CD4-positive, alpha-beta T cell treated with Interleukin-17A for 4 hours (primary cell): ENCODE results near the gene DHRSX.
"Not testable (repeated sequence)": the region's sequence is repeated elsewhere in the genome, so short reads cannot be mapped to it uniquely, and the experiment has no call there.

ENCODE experiments used
- DNase-seq: peaks from one replicate; pipeline ENCODE4 v3.0.0-alpha.2; 2020; ENCODE audit warnings: mixed read lengths

DHRSX gene

DNA sequence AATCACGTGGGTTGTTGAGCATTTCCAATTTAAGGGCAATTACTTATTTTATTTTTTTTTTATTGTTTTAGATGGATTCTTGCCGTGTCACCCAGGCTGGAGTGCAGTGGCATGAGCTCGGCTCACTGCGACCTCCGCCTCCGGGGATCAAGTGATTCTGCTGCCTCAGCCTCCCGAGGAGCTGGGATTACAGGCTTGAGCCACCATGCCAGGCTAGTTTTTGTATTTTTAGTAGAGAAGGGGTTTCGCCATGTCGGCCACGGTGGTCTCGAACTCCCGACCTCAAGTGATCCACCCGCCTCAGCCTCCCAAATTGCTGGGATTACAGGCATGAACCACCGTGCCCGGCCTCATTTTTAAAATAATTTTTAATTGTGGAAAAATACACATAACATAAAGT lies 111.0 kb downstream of the DHRSX start:
- DNase-seq, result not testable (repeated sequence)

DNA sequence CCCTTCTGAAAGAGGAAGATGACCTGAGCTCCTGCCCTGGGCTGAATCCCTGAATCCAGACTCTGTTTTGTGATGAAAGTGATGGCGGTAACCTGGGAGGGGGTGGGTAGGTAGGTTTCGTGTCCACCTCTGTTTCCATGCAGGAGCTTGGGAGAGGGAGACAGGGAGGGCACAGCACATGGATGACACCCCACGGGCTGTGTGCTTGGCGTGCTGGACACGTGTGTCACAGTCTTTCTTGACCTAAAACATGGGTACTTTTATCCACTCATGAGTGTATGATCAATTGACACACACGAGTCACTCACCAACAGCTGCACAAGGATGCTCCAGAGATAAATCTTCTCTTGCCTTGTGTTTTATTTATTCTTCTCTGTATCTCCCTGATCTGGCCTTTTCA lies 111.5 kb downstream of the DHRSX start:
- DNase-seq, result no peak

DNA sequence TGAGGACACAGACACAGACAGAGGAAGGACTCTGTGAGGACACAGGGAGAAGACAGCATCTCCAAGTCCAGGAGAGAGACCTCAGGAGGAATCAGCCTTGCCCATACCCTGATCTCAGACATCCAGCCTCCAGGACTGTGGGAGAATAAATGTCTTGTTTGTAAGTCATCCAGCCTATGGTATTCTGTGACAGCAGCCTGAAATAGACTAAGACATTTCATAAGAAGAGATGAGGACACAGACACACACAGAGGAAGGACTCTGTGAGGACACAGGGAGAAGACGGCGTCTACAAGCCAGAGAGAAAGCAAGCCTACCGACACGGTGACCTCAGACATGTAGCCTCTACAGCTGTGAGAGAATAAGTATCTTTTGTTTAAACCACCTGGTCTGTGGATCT lies 112.1 kb downstream of the DHRSX start:
- DNase-seq, result no peak

DNA sequence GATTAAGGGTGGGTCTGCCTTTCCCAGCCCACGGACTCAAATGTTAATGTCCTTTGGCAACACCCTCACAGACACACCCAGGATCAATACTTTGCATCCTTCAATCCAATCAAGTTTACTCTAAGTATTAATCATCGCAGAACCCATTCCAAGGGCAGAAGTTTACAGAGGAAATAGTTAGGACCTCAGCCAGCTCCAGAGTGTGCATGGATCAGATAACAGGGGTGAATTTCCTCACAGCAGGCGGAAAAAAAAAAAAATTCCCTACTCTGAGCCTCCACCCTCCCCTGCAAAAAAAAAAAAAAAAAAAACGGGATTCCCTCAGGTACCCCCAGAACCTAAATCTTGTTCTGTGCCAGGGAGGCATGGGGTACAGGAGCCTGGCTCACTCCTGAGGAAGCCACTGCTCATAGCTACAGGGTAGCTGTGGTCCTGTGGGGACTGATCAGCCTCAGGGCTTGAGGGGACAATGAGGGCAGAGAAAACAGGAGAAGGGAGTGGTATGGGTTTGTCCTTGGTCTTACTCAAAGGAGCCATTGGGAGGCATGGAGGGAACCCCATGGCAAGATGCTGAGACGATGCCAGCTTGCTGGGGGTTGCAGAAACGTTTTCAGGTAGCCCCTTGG lies 113.0 kb downstream of the DHRSX start:
- DNase-seq, result no peak

DNA sequence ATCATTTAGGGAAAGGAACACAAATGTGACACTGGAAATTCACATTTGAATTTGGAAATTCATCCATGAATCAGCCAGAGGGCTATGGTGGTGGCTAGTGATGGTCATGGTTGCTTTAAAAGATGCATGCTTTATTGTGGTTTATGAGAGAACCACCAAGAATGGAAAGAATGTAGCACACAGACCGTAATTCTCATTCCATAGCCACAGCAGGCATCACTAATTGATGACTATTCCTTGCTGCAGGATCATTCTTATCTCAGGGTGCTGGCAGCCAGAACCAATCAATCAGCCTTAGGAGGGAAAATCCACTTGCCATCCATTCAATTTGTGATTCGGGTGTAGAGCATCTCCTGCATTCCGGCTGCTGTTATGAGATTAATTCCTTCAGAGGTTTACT lies 115.6 kb downstream of the DHRSX start:
- DNase-seq, result no peak

DNA sequence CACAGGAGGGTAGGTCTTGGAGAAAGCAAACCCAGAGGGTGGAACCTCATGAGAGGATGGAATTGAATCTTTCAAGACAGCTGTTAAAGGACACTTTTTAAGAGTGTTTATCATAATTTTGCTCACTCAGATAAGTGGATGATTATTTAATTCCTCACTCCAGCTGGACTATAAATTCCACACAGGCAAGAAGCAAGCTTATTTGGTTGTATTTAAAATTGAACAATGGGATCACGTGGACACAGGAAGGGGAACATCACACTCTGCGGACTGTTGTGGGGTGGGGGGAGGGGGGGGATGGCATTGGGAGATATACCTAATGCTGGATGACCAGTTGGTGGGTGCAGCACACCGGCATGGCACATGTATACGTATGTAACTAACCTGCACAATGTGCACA lies 116.3 kb downstream of the DHRSX start:
- DNase-seq, result no peak

DNA sequence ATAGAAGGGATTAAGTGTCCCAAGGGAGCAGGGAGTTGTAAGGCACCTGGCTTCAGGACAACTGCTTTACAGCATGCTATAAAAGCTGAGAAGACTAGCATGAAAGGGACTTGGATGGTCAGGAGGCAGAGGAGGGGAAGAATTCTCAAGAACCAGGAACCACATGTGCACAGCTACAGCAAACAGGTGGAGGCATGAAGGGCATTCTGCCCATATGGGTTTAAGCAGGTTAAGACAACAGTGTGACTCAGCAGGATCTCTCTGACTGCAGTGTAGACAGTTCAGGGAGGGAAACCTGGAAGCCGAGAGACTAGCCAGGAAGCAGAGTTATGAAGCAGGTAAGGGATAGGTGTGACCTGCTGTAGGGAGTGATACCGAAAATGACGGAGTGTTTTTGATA lies 117.0 kb downstream of the DHRSX start:
- DNase-seq, result no peak

DNA sequence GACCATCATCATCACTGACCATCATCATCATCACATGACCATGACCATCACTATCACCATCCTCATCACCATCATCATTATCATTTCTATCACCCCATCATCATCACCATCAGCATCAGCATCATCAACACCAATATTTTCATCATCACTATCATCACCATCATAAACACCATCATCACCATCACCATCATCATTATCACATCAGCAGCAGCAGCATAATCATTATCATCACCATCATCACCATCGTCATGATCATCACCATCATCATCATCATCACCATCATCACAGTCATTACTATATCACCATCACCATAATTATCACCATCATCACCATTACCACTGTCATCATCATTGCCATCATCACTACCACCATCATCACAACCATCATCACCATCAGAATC lies 117.6 kb downstream of the DHRSX start:
- no peak for DNase-seq

DNA sequence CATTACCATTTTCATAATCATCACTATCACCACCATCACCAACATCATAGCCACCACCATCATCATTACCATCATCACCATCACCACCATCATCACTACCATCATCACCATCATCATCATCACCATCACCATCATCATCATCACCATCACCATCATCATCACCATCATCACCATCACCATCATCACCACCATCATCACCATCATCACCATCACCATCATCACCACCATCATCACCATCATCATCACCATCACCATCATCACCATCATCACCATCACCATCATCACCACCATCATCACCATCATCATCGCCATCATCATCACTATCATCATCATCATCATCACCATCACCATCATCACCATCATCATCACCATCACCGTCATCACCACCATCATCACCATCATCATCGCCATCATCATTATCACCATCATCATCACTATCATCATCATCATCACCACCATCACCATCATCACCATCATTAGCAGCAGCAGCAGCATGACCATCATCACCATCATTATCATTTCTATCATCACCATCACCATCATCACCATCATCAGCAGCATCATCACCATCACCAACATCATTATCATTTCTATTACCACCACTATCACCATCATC lies 118.2 kb downstream of the DHRSX start:
- not testable (repeated sequence) for DNase-seq

DNA sequence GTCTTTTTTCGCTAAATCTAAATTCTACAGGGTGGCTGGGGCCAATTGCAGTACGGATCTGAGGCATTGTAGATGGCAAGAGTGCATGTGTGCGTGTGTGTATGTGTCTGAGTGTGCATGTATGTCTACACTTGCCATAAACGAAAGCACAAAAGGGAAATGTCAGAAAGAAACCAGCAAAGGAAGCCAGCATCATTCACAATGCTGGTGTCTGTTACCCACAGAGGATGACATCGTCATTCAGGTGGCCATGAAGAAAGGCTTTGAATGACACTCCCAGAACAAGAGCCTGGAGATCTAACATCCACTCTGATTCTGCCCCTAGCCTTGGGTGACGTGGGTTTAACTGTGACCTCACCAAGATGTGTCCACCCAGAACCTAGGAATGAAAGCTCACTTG lies 124.6 kb downstream of the DHRSX start:
- no peak for DNase-seq

DNA sequence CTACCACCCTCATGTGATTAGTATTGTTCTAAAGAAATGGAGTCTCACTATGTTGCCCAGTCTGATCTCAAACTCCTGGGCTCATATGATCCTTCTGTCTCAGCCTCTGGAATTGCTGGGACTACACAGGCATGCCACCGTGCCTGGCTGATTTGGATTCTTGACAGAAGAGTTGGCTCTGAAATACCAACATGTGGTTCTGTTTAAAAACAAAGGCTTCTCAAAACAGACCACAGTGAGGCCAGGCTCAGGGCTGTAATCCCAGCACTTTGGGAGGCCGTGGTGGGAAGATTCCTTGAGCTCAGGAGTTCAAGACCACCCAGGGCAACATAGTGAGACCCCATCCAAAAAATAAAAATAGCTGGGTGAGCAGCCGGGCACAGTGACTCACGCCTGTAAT lies 126.7 kb downstream of the DHRSX start:
- no peak for DNase-seq

DNA sequence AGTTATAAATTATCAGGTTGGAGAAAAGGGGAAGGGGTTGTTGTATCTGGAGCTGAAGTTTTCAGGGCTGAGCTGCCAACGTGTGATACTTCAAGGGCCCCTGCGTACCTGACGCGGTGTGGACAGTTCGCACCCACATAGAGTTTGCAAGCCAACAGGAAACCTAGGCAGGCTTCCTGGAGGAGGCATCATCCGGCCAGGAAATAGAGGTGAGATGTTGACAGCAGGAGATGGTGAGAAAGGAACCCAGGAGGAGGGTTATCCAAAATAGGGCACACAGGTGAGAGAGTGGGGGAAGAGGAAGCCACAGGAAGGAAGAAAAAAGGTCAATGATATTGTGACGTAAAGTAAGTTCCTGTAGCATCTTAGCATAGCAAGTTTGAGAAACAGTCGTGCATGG lies 127.2 kb downstream of the DHRSX start:
- DNase-seq, result peak; percentile 10

DNA sequence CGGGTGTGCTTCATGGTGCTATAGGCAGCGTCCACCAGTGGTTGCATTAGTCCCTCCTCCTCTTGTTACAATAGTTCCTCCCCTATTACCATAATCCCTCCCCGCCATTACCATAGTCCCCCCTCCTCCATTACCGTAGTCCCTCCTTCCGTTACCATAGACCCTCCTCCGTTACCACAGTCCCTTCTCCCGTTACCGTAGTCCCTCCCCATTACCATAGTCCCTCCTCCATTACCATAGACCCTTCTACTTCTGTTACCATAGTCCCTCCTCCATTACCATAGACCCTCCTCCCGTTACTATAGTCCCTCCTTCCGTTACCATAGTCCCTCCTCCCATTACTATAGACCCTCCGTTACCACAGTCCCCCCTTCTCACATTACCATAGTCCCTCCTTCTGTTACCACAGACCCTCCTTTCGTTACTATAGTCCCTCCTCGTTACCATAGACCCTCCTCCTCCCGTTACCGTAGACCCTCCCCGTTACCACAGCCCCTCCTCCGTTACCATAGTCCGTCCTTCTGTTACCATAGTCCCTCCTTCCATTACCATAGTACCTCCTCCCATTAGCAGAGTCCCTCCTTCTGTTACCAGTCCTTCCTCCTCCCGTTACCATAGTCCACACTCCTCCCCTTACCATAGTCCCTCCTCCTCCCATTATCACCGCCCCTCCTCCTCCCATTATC lies 129.6 kb downstream of the DHRSX start:
- DNase-seq, result no peak

DNA sequence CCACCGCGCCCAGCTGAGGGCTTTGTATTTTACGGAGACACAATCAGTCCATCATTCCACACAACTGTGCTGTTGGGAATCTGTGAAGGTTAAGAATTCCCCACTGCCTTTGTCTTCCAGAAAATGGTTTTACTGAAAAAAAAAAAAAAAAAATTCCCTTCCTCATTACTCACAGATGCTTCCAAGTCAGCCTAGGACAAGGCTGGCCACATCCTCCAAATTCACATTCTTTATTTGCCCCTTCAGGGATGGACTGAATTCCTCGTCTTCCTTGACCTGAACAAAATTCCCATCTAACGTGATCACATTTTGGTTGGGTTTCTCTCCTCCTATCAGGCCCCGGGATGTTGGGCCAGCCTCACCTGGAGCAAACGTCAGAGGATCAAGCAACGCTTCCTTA lies 130.3 kb downstream of the DHRSX start:
- no peak for DNase-seq

DNA sequence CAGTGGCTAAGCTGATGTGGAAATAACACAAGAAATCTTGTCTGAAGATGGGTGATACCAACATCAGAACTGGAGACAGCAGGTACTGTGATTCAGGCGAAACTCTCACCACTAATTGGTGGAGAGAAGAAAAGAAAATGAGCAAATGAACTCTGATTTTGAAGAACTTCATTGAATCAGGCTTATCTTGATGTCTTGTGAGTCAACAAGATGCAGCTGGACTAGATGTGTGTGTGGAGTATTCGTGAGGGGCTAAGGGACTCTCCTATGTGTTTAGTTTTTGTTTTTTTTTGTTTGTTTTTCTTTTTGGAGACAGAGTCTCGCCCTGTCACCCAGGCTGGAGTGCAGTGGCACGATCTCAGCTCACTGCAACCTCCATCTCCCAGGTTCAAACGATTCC lies 131.6 kb downstream of the DHRSX start:
- DNase-seq, result no peak

DNA sequence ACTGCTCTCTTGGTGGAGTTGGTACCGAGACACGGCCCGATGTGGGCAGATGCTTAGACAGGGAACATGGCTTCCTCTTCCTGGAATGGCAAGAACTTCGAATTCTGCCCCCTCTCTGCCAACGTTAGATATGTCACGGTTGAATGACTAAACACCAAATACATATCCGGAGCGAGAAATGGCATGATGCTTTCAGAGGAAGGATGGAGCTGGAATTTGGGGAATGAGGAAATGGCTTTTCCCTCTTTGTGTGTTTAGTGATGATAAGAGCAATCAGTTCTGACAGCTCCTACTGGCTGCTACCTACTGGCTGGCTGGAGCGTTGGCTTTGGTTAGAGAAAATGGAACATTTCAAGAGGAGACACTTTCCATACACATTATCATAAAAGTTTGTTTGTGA lies 140.0 kb downstream of the DHRSX start:
- no peak for DNase-seq

DNA sequence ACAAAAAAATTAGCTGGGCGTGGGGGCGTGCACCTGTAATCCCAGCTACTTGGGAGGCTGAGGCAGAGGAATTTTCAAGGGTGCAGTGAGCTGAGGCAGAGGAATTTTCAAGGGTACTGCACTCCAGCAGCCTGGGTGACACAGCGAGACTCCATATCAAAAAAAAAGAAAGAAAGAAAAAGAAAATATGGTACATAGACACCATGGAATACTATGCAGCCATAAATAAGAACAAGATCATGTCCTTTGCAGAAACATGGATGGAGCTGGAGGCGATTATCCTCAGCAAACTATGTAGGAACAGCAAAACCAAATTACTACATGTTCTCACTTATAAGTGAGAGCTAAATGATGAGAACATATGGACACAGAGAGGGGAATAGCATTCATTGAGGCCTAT lies 141.3 kb downstream of the DHRSX start:
- not testable (repeated sequence) for DNase-seq

DNA sequence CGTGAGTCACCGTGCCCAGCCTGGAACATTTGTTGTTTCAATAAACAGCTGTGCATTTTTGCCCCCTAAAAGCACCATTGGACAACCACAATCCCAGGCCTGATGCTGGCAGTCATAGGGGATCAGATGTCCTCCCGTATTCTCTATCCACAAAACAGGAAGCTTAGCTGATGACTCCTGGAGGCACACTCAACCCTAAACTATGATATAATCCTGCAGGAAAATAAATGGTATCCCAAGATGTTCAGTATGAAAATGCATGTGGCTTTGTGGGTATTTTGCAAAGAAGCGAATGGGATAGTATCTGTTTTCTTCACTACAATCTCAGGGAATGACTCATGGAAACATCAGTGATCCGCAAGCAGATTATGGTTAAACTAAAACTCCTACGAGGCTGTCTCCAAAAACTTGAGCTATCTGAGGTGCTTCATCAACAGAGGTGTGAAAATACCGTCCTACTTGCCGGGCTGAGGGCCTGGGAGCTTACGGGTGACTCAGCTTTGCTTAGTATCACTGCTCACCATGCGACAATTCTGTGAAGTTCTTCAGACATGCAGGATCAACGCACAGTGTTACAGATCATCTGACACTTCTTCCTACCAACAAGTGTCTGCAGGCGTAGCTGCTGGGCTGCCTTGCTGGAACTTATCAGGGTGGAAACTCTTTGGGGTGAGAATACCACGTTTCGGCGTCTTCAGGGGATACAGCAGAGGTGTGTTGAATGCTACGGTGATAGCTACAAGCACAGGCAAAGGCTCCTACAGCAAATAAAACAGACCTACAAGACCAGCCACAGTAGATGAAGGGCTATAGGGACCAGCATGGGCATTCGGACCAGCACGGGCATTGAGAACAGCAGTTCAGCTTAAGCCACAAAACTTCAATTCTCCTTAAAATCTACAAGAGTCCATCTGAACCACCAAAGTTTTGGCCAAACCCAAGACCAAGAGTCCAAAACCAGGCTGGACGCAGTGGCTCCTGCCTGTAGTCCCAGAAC lies 148.5 kb downstream of the DHRSX start:
- no peak for DNase-seq

DNA sequence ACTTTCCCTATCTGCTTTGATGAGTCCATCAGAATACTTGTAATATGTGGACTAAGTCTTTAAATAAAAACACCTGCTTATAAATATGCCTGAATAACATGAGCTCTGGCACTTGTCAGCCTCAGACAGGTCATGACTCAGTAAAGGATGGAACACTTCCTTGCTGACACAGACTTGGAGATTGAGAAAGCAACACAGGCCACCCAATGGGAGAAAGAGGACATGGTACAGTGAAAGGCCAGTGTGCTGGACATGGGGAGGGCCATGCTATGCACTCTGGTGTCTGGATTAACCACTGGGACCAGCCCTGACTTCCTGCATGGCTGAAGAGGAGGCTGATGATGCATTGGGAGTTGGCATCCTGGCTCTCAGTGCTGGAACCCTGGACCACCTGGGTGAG lies 149.5 kb downstream of the DHRSX start:
- DNase-seq, result no peak

DNA sequence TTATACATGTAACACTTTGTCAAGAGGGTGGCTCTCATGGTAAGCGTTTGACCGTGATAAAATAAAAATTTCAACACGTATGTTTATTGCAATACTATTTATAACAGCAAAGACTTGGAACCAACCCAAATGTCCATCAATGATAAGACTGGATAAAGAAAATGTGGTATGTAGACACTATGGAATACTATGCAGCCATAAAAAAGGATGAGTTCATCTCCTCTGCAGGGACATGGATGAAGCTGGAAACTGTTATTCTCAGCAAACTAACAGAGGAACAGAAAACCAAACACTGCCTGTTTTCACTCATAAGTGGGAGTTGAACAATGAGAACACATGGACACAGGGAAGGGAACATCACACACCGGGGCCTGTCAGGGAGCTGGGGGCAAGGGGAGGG lies 150.1 kb downstream of the DHRSX start:
- not testable (repeated sequence) for DNase-seq

DNA sequence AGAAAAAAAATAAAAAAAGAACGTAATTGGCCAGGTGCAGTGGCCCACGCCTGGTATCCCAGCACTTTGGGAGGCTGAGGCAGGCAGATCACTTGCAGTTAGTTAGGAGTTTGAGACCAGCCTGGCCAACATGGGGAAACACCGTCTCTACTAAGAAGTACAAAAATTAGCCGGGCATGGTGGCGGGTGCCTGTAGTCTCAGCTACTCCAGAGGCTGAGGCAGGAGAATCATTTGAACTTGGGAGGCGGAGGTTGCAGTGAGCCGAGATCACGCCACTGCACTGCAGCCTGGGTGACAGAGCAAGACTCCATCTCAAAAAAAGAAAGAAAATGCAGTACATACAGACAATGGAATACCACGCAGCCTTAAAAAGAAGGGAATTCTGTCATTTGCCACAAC lies 150.7 kb downstream of the DHRSX start:
- not testable (repeated sequence) for DNase-seq

DNA sequence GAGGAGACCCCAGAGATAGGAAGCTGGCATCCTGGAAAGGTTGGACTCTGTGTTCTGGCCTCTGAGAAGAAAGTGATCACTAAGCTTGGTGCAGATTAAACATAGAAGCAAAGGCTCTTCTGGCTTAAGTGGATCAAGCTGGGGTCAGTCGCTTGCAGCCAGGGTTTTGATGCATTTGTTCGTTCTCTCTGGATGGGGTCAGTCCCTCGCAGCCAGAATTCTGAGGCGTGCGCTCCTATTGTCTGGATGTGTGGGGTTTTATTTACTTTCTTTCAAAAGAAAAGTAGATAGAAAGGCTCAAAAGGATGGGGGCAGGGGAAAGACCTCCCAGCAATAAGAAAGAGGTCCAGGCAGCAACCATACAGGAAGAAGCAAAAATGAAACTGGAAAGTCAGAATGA lies 152.6 kb downstream of the DHRSX start:
- DNase-seq, result no peak

DNA sequence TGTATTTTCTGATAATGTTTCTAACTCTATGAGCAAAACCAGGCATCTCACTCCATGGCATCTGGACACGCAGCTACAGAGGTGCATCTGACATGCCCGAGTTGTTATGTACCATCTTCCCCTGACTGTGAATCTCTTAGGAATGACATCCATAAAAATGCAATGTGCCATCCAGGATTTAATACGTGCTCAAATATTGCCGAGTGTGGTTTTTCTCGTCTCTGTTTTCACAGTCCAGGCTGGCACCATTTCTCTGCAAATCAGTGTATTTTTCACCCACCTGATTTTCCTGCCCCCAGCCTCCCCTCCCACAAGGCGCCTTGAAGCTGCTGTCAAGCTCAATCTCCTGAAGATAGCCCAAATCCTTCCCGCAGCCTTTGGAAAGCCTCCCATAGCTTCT lies 154.6 kb downstream of the DHRSX start:
- DNase-seq, result no peak
